ENCODE data around the gene OBP2A. TPM values are rescaled to one million over a fixed set of nuclear protein-coding genes. Genes with fewer than 3 reads are reported as not detected.

OBP2A gene
- polyA plus RNA-seq, 1 donor (not counting 4 experiments of a cell fraction or from before 2014, with no cell fraction given) = not detected

GRCh38 chr9:135509458-135509857 is 36.5 kb upstream of the OBP2A start:
- no peak overlapping the region for H3K9ac ChIP-seq (ENCODE audit: control insufficient read depth, extremely low read depth, insufficient read depth, low read length)

GRCh38 chr9:135512241-135512603 is 33.7 kb upstream of the OBP2A start:
- H3K27ac ChIP-seq (ENCODE audit: control insufficient read depth, insufficient read depth, low read length) = no peak overlapping the region
- no peaks in the 10 kb centered on the region for H3K36me3 ChIP-seq (ENCODE audit: control insufficient read depth in 2 of 2, extremely low read depth in 1 of 2, insufficient read depth in 2 of 2, low read length in 2 of 2)
- no peak overlapping the region for H3K9ac ChIP-seq (ENCODE audit: control insufficient read depth, extremely low read depth, insufficient read depth, low read length)
- H3K27me3 ChIP-seq (ENCODE audit: control insufficient read depth, extremely low read depth, insufficient read depth, low read length) = no peaks in the 10 kb centered on the region
- H3K9me3 ChIP-seq (ENCODE audit: control insufficient read depth, low read depth, low read length) = no peaks in the 10 kb centered on the region
- no peak overlapping the region for H3K4me2 ChIP-seq (ENCODE audit: control insufficient read depth, extremely low read depth, insufficient read depth, low read depth, low read length)
- H3K79me2 ChIP-seq (ENCODE audit: control insufficient read depth, insufficient read depth, low read length) = no peaks in the 10 kb centered on the region
- dilution Hi-C loops (cut with MboI; ENCODE audit: extremely low pct_ligation_motif_present, low sequenced_read_pairs) = no loop called here
- H2AFZ ChIP-seq (ENCODE audit: control insufficient read depth, low read length) = no peak overlapping the region
- no peak overlapping the region for H3K4me3 ChIP-seq (ENCODE audit: control insufficient read depth in 2 of 3, extremely low read depth in 1 of 3, insufficient read depth in 2 of 3, low read depth in 1 of 3, low read length in 3 of 3)
- H4K20me1 ChIP-seq (ENCODE audit: control insufficient read depth, extremely low read depth, insufficient read depth, low read length) = no peaks in the 10 kb centered on the region
- TF ChIP-seq CTCF (optimal IDR thresholded peaks at IDR 0.05 in 1 of 3, IDR thresholded peaks at IDR 0.05 in 1 of 3, conservative IDR thresholded peaks at IDR 0.05 in 1 of 3; ENCODE audit: extremely low read depth in 1 of 3, insufficient read depth in 2 of 3, low read length in 3 of 3) (no peak), EZH2 (IDR thresholded peaks at IDR 0.05; ENCODE audit: low read length) (no peak)
- FAIRE-seq = no peak
- H3K4me1 ChIP-seq (ENCODE audit: control insufficient read depth, extremely low read depth, insufficient read depth, low read length) = peaks cover 15% of the 10 kb centered on the region
- DNase-seq (ENCODE audit: low read depth, low spot score) = no peak
- H3K9me1 ChIP-seq (ENCODE audit: control insufficient read depth, extremely low read depth, insufficient read depth, low read length) = no peaks in the 10 kb centered on the region

More at GRCh38 chr9:135509458-135509857, 36.5 kb upstream of the OBP2A start:
- Histone ChIP-seq H3K4me3 (ENCODE audit: control insufficient read depth in 2 of 3, extremely low read depth in 1 of 3, insufficient read depth in 2 of 3, low read depth in 1 of 3, low read length in 3 of 3) (no peak overlapping the region), H2AFZ (ENCODE audit: control insufficient read depth, low read length) (no peak overlapping the region), H3K36me3 (ENCODE audit: control insufficient read depth in 2 of 2, extremely low read depth in 1 of 2, insufficient read depth in 2 of 2, low read length in 2 of 2) (peaks cover 7 to 8% of the 10 kb centered on the region in 2 experiments), H3K4me2 (ENCODE audit: control insufficient read depth, extremely low read depth, insufficient read depth, low read depth, low read length) (no peak overlapping the region), H3K4me1 (ENCODE audit: control insufficient read depth, extremely low read depth, insufficient read depth, low read length) (peaks cover 13% of the 10 kb centered on the region), H3K27me3 (ENCODE audit: control insufficient read depth, extremely low read depth, insufficient read depth, low read length) (no peaks in the 10 kb centered on the region), H3K9me1 (ENCODE audit: control insufficient read depth, extremely low read depth, insufficient read depth, low read length) (no peaks in the 10 kb centered on the region), H3K9me3 (ENCODE audit: control insufficient read depth, low read depth, low read length) (no peaks in the 10 kb centered on the region), H4K20me1 (ENCODE audit: control insufficient read depth, extremely low read depth, insufficient read depth, low read length) (peaks cover 4% of the 10 kb centered on the region), H3K27ac (ENCODE audit: control insufficient read depth, insufficient read depth, low read length) (no peak overlapping the region), H3K79me2 (ENCODE audit: control insufficient read depth, insufficient read depth, low read length) (no peaks in the 10 kb centered on the region)
- FAIRE-seq (no peak), DNase-seq (ENCODE audit: low read depth, low spot score) (no peak)
- dilution Hi-C loops (cut with MboI; ENCODE audit: extremely low pct_ligation_motif_present, low sequenced_read_pairs) = no loop called here
- TF ChIP-seq EZH2 (IDR thresholded peaks at IDR 0.05; ENCODE audit: low read length) (no peak), CTCF (optimal IDR thresholded peaks at IDR 0.05 in 1 of 3, IDR thresholded peaks at IDR 0.05 in 1 of 3, conservative IDR thresholded peaks at IDR 0.05 in 1 of 3; ENCODE audit: extremely low read depth in 1 of 3, insufficient read depth in 2 of 3, low read length in 3 of 3) (no peak)
